ENCODE measurements around the gene CAPZB.

DNA sequence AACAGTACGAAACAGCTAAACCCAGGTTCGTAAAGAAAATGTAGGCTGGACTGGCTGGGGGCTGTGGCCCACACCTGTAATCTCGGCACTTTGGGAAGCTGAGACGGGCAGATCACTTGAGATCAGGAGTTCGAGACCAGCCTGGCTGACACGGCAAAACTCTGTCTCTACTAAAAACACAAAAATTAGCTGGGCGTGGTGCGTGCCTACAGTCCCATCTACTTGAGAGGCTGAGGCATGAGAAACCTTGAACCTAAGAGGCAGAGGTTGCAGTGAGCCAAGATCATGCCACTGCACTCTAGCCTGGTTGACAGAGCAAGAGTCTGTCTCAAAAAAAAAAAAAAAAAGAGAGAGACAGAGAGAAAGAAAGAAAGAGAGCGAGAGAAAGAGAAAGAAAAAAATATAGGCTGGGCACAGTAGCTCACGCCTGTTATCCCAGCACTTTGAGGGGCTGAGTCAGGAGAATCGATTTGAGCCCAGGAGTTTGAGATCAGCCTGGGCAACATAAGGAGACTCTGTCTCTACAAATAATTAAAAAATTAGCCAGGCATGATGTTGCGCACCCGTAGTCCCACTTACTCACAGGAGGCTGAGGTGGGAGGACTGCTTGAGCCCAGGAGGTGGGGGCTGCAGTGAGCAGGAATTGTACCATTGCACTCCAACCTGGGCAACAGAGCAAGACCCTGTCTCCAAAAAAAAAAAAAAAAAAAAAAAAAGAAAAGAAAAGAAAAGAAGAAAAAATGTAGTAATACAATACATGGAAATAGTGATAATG is 35.7 kb downstream of the CAPZB start:
- TF ChIP-seq CTCF (IDR thresholded peaks at IDR 0.05) (no peak), POLR2A (IDR thresholded peaks at IDR 0.05) (no peak)
